ENCODE results near the gene DCLRE1B.
A peak's percentile ranks its signal among the peaks of the same experiment; 100 is the strongest.

Gene DCLRE1B

DNA sequence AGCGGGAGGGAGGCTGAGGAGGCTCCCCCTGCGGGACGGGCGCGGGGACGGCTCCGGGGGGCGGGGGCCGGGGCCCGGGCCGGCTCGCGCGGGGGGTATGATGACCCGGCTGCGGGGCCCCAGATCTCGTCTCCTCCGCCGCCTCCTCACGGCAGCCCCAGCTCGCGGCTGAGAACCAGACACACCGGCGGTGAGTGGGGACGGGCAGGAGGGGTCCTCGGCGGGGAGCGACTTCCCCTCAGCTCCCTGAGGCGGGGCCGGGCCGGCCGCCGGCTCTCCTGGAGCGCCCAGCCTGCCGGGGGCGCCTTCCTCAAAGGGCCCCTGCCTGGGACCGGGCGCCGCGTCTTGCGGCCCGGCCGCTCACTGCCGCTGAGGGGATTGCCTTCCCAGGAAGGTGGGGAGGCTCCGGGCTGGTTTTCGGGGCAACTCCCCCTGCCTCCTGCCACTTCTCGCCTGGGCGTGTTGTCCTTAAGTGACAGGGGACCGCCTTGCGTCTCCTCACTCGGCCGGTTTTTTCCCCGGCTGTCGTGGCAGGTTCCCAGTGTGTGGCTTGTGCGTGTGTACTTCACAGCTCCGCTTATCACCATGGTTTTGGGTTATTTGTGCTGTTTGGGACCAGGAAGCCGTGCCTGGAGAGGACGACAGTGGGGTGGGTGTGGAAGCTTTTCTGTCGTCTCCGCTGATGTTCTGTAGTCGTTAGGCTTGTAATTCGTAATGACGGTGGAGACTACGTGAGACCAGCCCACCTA is 24.8 kb downstream of the DCLRE1B start (continued):
- no peak for TF ChIP-seq ZBTB1 (tag by site-specific recombination; IDR thresholded peaks at IDR 0.05)
- no peak for TF ChIP-seq ZNF654 (tag by site-specific recombination; IDR thresholded peaks at IDR 0.05; ENCODE audit: low read depth)
- no peak for TF ChIP-seq ZBTB8A (tag by site-specific recombination; IDR thresholded peaks at IDR 0.05)
- no peak for TF ChIP-seq REPIN1 (tag by site-specific recombination; IDR thresholded peaks at IDR 0.05; ENCODE audit: low read depth)
- TF ChIP-seq ZNF560 (tag by site-specific recombination; IDR thresholded peaks at IDR 0.05; ENCODE audit: borderline replicate concordance) = no peak
- no peak for TF ChIP-seq ZNF521 (tag by site-specific recombination; IDR thresholded peaks at IDR 0.05)
- TF ChIP-seq ZNF76 (tag by site-specific recombination; IDR thresholded peaks at IDR 0.05; ENCODE audit: borderline replicate concordance, low read depth) = no peak
- TF ChIP-seq ZNF274 (IDR thresholded peaks at IDR 0.05; ENCODE audit: low read length) = no peak
- no peak for TF ChIP-seq ZNF274 (tag by site-specific recombination; IDR thresholded peaks at IDR 0.05; ENCODE audit: borderline replicate concordance)
- TF ChIP-seq HOXA7 (CRISPR knock-in tag; IDR thresholded peaks at IDR 0.05; ENCODE audit: borderline replicate concordance) = no peak
- TF ChIP-seq, protein P1, sequence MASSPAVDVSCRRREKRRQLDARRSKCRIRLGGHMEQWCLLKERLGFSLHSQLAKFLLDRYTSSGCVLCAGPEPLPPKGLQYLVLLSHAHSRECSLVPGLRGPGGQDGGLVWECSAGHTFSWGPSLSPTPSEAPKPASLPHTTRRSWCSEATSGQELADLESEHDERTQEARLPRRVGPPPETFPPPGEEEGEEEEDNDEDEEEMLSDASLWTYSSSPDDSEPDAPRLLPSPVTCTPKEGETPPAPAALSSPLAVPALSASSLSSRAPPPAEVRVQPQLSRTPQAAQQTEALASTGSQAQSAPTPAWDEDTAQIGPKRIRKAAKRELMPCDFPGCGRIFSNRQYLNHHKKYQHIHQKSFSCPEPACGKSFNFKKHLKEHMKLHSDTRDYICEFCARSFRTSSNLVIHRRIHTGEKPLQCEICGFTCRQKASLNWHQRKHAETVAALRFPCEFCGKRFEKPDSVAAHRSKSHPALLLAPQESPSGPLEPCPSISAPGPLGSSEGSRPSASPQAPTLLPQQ (tag by site-specific recombination; IDR thresholded peaks at IDR 0.05) = no peak
- TF ChIP-seq ZNF777 (tag by site-specific recombination; IDR thresholded peaks at IDR 0.05; ENCODE audit: borderline replicate concordance) = no peak
- peak; percentile 31; the same call in 1 of the 2 replicates for TF ChIP-seq KLF9 (tag by site-specific recombination; IDR thresholded peaks at IDR 0.05; ENCODE audit: low read depth)
- TF ChIP-seq ZNF544 (tag by site-specific recombination; IDR thresholded peaks at IDR 0.05) = no peak
- no peak for TF ChIP-seq RBAK (tag by site-specific recombination; IDR thresholded peaks at IDR 0.05)
- no peak for TF ChIP-seq ZNF530 (tag by site-specific recombination; IDR thresholded peaks at IDR 0.05; ENCODE audit: low read depth)
- no peak for TF ChIP-seq ZNF433 (tag by site-specific recombination; IDR thresholded peaks at IDR 0.05; ENCODE audit: low read depth)
- TF ChIP-seq, protein P2, sequence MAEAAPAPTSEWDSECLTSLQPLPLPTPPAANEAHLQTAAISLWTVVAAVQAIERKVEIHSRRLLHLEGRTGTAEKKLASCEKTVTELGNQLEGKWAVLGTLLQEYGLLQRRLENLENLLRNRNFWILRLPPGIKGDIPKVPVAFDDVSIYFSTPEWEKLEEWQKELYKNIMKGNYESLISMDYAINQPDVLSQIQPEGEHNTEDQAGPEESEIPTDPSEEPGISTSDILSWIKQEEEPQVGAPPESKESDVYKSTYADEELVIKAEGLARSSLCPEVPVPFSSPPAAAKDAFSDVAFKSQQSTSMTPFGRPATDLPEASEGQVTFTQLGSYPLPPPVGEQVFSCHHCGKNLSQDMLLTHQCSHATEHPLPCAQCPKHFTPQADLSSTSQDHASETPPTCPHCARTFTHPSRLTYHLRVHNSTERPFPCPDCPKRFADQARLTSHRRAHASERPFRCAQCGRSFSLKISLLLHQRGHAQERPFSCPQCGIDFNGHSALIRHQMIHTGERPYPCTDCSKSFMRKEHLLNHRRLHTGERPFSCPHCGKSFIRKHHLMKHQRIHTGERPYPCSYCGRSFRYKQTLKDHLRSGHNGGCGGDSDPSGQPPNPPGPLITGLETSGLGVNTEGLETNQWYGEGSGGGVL (tag by site-specific recombination; IDR thresholded peaks at IDR 0.05) = no peak
- TF ChIP-seq TRIM28 (IDR thresholded peaks at IDR 0.05; ENCODE audit: borderline replicate concordance, low read length) = no peak
- TF ChIP-seq ZNF184 (tag by site-specific recombination; IDR thresholded peaks at IDR 0.05) = no peak
- TF ChIP-seq BCL11A (tag by site-specific recombination; IDR thresholded peaks at IDR 0.05; ENCODE audit: low read depth) = no peak
- no peak for TF ChIP-seq ZNF510 (tag by site-specific recombination; IDR thresholded peaks at IDR 0.05; ENCODE audit: insufficient replicate concordance)
- TF ChIP-seq ZNF529 (tag by site-specific recombination; IDR thresholded peaks at IDR 0.05; ENCODE audit: insufficient replicate concordance) = no peak
- TF ChIP-seq ZNF792 (tag by site-specific recombination; IDR thresholded peaks at IDR 0.05) = no peak
- no peak for TF ChIP-seq MZF1 (tag by site-specific recombination; IDR thresholded peaks at IDR 0.05; ENCODE audit: borderline replicate concordance)
- no peak for TF ChIP-seq SCRT2 (tag by site-specific recombination; IDR thresholded peaks at IDR 0.05)
- no peak for TF ChIP-seq ZNF174 (tag by site-specific recombination; IDR thresholded peaks at IDR 0.05)
- TF ChIP-seq ZXDB (tag by site-specific recombination; IDR thresholded peaks at IDR 0.05) = no peak
- TF ChIP-seq, protein P3, sequence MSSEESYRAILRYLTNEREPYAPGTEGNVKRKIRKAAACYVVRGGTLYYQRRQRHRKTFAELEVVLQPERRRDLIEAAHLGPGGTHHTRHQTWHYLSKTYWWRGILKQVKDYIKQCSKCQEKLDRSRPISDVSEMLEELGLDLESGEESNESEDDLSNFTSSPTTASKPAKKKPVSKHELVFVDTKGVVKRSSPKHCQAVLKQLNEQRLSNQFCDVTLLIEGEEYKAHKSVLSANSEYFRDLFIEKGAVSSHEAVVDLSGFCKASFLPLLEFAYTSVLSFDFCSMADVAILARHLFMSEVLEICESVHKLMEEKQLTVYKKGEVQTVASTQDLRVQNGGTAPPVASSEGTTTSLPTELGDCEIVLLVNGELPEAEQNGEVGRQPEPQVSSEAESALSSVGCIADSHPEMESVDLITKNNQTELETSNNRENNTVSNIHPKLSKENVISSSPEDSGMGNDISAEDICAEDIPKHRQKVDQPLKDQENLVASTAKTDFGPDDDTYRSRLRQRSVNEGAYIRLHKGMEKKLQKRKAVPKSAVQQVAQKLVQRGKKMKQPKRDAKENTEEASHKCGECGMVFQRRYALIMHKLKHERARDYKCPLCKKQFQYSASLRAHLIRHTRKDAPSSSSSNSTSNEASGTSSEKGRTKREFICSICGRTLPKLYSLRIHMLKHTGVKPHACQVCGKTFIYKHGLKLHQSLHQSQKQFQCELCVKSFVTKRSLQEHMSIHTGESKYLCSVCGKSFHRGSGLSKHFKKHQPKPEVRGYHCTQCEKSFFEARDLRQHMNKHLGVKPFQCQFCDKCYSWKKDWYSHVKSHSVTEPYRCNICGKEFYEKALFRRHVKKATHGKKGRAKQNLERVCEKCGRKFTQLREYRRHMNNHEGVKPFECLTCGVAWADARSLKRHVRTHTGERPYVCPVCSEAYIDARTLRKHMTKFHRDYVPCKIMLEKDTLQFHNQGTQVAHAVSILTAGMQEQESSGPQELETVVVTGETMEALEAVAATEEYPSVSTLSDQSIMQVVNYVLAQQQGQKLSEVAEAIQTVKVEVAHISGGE (tag by site-specific recombination; conservative IDR thresholded peaks at IDR 0.05; ENCODE audit: low read depth) = no peak
- TF ChIP-seq ZNF514 (tag by site-specific recombination; IDR thresholded peaks at IDR 0.05) = no peak
- no peak for TF ChIP-seq BCL11B (tag by site-specific recombination; IDR thresholded peaks at IDR 0.05; ENCODE audit: low read depth)
- TF ChIP-seq ZNF157 (tag by site-specific recombination; IDR thresholded peaks at IDR 0.05) = no peak
- no peak for TF ChIP-seq ZNF549 (tag by site-specific recombination; IDR thresholded peaks at IDR 0.05)
- TF ChIP-seq ZNF112 (tag by site-specific recombination; IDR thresholded peaks at IDR 0.05) = no peak
- TF ChIP-seq OVOL3 (tag by site-specific recombination; IDR thresholded peaks at IDR 0.05) = no peak
- no peak for TF ChIP-seq ZNF548 (tag by site-specific recombination; IDR thresholded peaks at IDR 0.05)
- TF ChIP-seq ZNF2 (tag by site-specific recombination; IDR thresholded peaks at IDR 0.05) = no peak

All from HEK293 (cell line).